Endothelial cell of umbilical vein (primary cell): ENCODE data around the gene E2F2. TPM values are rescaled to one million over a fixed set of nuclear protein-coding genes. Genes with fewer than 3 reads are reported as not detected.

Experiments used
- BruUV-seq: library from RNA; stranded (reverse); fragments of 400-500 nt; replicated peaks from 2 replicates; lab custom pipeline; 2021; lab: Mats Ljungman, UMichigan
- CTCF ChIA-PET: fragments of 300-600, 350-600 bp; sonication (Branson Sonifier 250); formaldehyde crosslinking; loops from one replicate; lab custom pipeline; 2021; ENCODE audit warnings: antibody characterized with exemption, inconsistent platforms; lab: Charles Lee
- POLR2A ChIA-PET: fragments of 300-600, 350-600 bp; sonication (Branson Sonifier 250); formaldehyde crosslinking; loops from one replicate; lab custom pipeline; 2021; ENCODE audit warnings: antibody characterized with exemption, inconsistent platforms; lab: Charles Lee
- DNase-seq: peaks from one replicate; pipeline ENCODE4 v3.0.0-alpha.2; 2011; ENCODE audit warnings: low read depth, low spot score
- FAIRE-seq: peaks from 2 replicates; lab custom pipeline; 2011; peaks lifted over from hg19 to GRCh38; lab: Jason Lieb, UNC
- H2AFZ ChIP-seq: 2 replicates; pipeline ENCODE4 v1.6.0; 2012; ENCODE audit warnings: low read depth, low read length, control low read depth, inconsistent platforms
- H3K27ac ChIP-seq: 2 replicates; pipeline ENCODE4 v1.5.1; 2011; ENCODE audit warnings: low read depth, mild to moderate bottlenecking, control low read depth, low read length, moderate library complexity; ENCODE audit not compliant: insufficient read depth
- H3K27me3 ChIP-seq, 2 experiments: 2 replicates each; pipeline versions ENCODE4 v1.6.0 to v1.6.1; 2011; ENCODE audit warnings: low read length in 2 of 2, mixed read lengths in 1 of 2; ENCODE audit not compliant: control insufficient read depth in 2 of 2, insufficient read depth in 2 of 2
- H3K36me3 ChIP-seq, 2 experiments: 2 replicates in 1 of 2; 3 replicates in 1 of 2; pipeline ENCODE4 v1.5.1; 2011; ENCODE audit warnings: low read length in 2 of 2, mild to moderate bottlenecking in 1 of 2, moderate library complexity in 1 of 2; ENCODE audit not compliant: control insufficient read depth in 2 of 2, insufficient read depth in 2 of 2; ENCODE audit errors: extremely low read depth in 1 of 2
- H3K4me1 ChIP-seq: 3 replicates; pipeline ENCODE4 v1.5.1; 2011; ENCODE audit warnings: mild to moderate bottlenecking, low read length; ENCODE audit not compliant: control insufficient read depth, insufficient read depth; ENCODE audit errors: extremely low read depth
- H3K4me2 ChIP-seq: 2 replicates; pipeline ENCODE4 v1.6.1; 2011; ENCODE audit warnings: low read length, control low read depth, mixed read lengths; ENCODE audit not compliant: insufficient read depth
- H3K4me3 ChIP-seq, 3 experiments: fragments of 200-600 bp in 1 of 3; sonication (generic), shearing (Covaris generic) in 1 of 3; replicated peaks in 1 of 3; 2 replicates each; pipeline ENCODE4 v1.5.1; 2011 to 2016; ENCODE audit warnings: control low read depth in 3 of 3, low read length in 3 of 3, mild to moderate bottlenecking in 2 of 3, inconsistent platforms in 1 of 3, low read depth in 1 of 3, moderate library complexity in 1 of 3; ENCODE audit not compliant: insufficient read depth in 1 of 3
- H3K79me2 ChIP-seq: 2 replicates; pipeline ENCODE4 v1.6.0; 2012; ENCODE audit warnings: low read length, inconsistent platforms; ENCODE audit not compliant: control insufficient read depth, insufficient read depth
- H3K9ac ChIP-seq: replicated peaks from 2 replicates; pipeline ENCODE3; 2011; ENCODE audit warnings: low read length, control low read depth; ENCODE audit not compliant: insufficient read depth; ENCODE audit errors: extremely low read depth
- H3K9me1 ChIP-seq: replicated peaks from 3 replicates; pipeline ENCODE4 v1.6.0; 2011; ENCODE audit warnings: mild to moderate bottlenecking, low read length; ENCODE audit not compliant: control insufficient read depth, insufficient read depth; ENCODE audit errors: extremely low read depth
- H3K9me3 ChIP-seq: replicated peaks from 2 replicates; pipeline ENCODE4 v1.5.1; 2012; ENCODE audit warnings: low read length, inconsistent platforms; ENCODE audit not compliant: control insufficient read depth, insufficient read depth
- H4K20me1 ChIP-seq: replicated peaks from 2 replicates; pipeline ENCODE3; 2011; ENCODE audit warnings: mild to moderate bottlenecking, low read length; ENCODE audit not compliant: control insufficient read depth, insufficient read depth; ENCODE audit errors: extremely low read depth
- CTCF ChIP-seq, 2 donors: IDR thresholded peaks; 1 replicate in 1 of 2; 2 replicates in 1 of 2; pipeline ENCODE4 v1.5.1; 2011; ENCODE audit warnings: low read length in 2 of 2, mild to moderate bottlenecking in 2 of 2, moderate library complexity in 2 of 2, control low read depth in 1 of 2, inconsistent platforms in 1 of 2, low read depth in 1 of 2; ENCODE audit not compliant: insufficient read depth in 1 of 2; ENCODE audit errors: extremely low read depth in 1 of 2
- EZH2 ChIP-seq: IDR thresholded peaks from 2 replicates; pipeline ENCODE4 v1.6.1; 2012; ENCODE audit warnings: borderline replicate concordance, low read depth, mild to moderate bottlenecking, moderate library complexity, low read length, inconsistent platforms; ENCODE audit not compliant: severe bottlenecking
- FOS ChIP-seq: IDR thresholded peaks from 2 replicates; pipeline ENCODE4 v1.6.1; 2011; ENCODE audit warnings: mild to moderate bottlenecking, low read length, moderate library complexity, borderline replicate concordance; ENCODE audit not compliant: insufficient read depth
- JUN ChIP-seq: IDR thresholded peaks from 2 replicates; pipeline ENCODE4 v1.6.1; 2011; ENCODE audit warnings: borderline replicate concordance, low read depth; ENCODE audit not compliant: insufficient read length, insufficient read depth
- POLR2A ChIP-seq: IDR thresholded peaks from 2 replicates; pipeline ENCODE4 v1.6.1; 2012; ENCODE audit warnings: low read depth, mild to moderate bottlenecking, control low read depth, low read length
- POLR2AphosphoS5 ChIP-seq: IDR thresholded peaks from 2 replicates; pipeline ENCODE4 v1.6.1; 2012; ENCODE audit warnings: low read depth, mild to moderate bottlenecking, control low read depth, low read length, moderate library complexity; ENCODE audit not compliant: insufficient read depth
- dilution Hi-C: fragments of 300-500 bp; cut with MboI; formaldehyde crosslinking; loops from one replicate; pipeline ENCODE4 v1.15.0; 2019; ENCODE audit warnings: low sequenced_read_pairs; ENCODE audit not compliant: extremely low pct_ligation_motif_present
- intact Hi-C: fragments of 100-400 bp; cut with micrococcal nuclease; formaldehyde crosslinking; loops from one replicate; pipeline ENCODE4 v1.10.0; 2022
- polyA plus RNA-seq, 4 experiments: library from polyadenylated mRNA; depleted of rRNA in 3 of 4; stranded (reverse) in 3 of 4; unstranded in 1 of 4; fragments of >200 nt; gene quantifications; 2 replicates each; pipeline versions ENCODE4 v1.2.1 to v1.2.3, GENCODE V29; 2011 to 2012; ENCODE audit warnings: missing spikeins in 1 of 4
- total RNA-seq: library from RNA; stranded (reverse); gene quantifications from 2 replicates; pipeline ENCODE4 v1.2.3, GENCODE V29; 2021

The E2F2 gene
- total and polyA plus RNA-seq, 2 donors (not counting 3 experiments of a cell fraction or from before 2014, with no cell fraction given), result 1.1 to 5.6 TPM

DNA sequence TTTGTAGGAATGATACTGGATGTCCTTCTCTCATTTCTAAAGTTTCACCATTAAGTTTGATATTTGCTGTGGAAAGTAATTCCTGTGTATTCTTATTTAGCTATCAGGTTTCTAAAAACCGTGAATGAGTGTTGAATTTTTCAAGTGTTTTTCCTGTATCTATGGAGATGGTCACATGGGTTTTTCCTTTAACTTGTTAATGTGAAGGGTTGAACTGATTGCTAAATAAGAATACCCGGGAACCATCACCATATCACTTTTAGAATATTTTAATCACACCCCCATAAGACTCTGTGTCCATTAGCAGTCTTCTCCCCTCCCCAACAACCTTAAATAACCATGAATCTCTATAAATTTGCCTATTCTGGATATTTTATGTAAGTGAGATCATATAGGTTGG, 30.6 kb downstream of the E2F2 start:
- FAIRE-seq, result no peak
- BruUV-seq, result no TSS peak
- no peaks in the 10 kb centered on the region for H3K27me3 ChIP-seq
- dilution Hi-C loops (no loop called here), intact Hi-C loops (no loop called here)
- no peaks in the 10 kb centered on the region for H3K79me2 ChIP-seq
- no peak overlapping the region for H3K27ac ChIP-seq
- H3K4me2 ChIP-seq, result no peak overlapping the region
- H3K9ac ChIP-seq, result no peak overlapping the region
- H3K9me3 ChIP-seq, result no peaks in the 10 kb centered on the region
- POLR2A ChIA-PET, result no interaction called here
- no peak for TF ChIP-seq POLR2A
- TF ChIP-seq FOS, result no peak
- no peak for TF ChIP-seq JUN
- TF ChIP-seq EZH2, result no peak
- TF ChIP-seq CTCF (IDR thresholded peaks at IDR 0.05; ENCODE audit: extremely low read depth in 1 of 2, insufficient read depth in 1 of 2, low read depth in 1 of 2, low read length in 2 of 2), result no peak
- no peak for TF ChIP-seq POLR2AphosphoS5
- no peaks in the 10 kb centered on the region for H3K36me3 ChIP-seq
- CTCF ChIA-PET, result interaction anchor here (0.6 to 8.3 kb wide), 3 partner anchors 30 to 97 kb away, joined by 3 to 287 read pairs (median 192); partner anchors contain the start of gene E2F2
- H4K20me1 ChIP-seq, result no peaks in the 10 kb centered on the region
- H3K4me1 ChIP-seq, result no peaks in the 10 kb centered on the region
- no peak overlapping the region for H2AFZ ChIP-seq
- no peaks in the 10 kb centered on the region for H3K9me1 ChIP-seq
- no peak for DNase-seq
- H3K4me3 ChIP-seq, result no peak overlapping the region
